GM10248 (cell line): Measurements from ENCODE around the gene PCLAF.

Experiments used
- CTCF ChIA-PET: fragments of 300-600 bp; sonication (Branson Sonifier 250); formaldehyde crosslinking; extraction: SDS; loops from one replicate; lab custom pipeline; 2021; ENCODE audit warnings: antibody characterized with exemption; lab: Yijun Ruan, JAX
- POLR2A ChIA-PET: fragments of 350-650 bp; sonication (Branson Sonifier 250); formaldehyde crosslinking; extraction: SDS; loops from one replicate; lab custom pipeline; 2020; ENCODE audit warnings: antibody characterized with exemption; lab: Yijun Ruan, JAX
- DNase-seq: peaks from one replicate; pipeline ENCODE4 v3.0.0; 2012; ENCODE audit errors: extremely low spot score
- CTCF ChIP-seq: IDR thresholded peaks from 2 replicates; pipeline ENCODE4 v1.5.1; 2012; ENCODE audit warnings: mild to moderate bottlenecking, low read depth; ENCODE audit errors: extremely low read depth, missing control alignments, control extremely low read depth

PCLAF gene

GRCh38 chr15:64369078-64369607 lies 12.1 kb downstream of the PCLAF start:
- POLR2A ChIA-PET, result no interaction called here
- CTCF ChIA-PET, result interaction anchor here (0.9 to 1.5 kb wide), 5 partner anchors 11 to 359 kb away, joined by 3 to 4 read pairs (median 3); partner anchors contain the start of gene CSNK1G1

GRCh38 chr15:64361259-64361658 lies 20.0 kb downstream of the PCLAF start:
- CTCF ChIA-PET, result interaction anchor here (0.8 to 2.2 kb wide), 4 partner anchors 12 to 42 kb away, joined by 3 to 7 read pairs (median 3); no protein-coding TSS in a partner anchor
- no peak for TF ChIP-seq CTCF
- DNase-seq, result no peak
- POLR2A ChIA-PET, result no interaction called here

More at GRCh38 chr15:64369078-64369607, 12.1 kb downstream of the PCLAF start:
- DNase-seq, result no peak
- TF ChIP-seq CTCF, result no peak

- ChIA-PET POLR2A (no interaction called here), CTCF (interaction anchor here (1.4 to 2.2 kb wide), 2 partner anchors 12 to 13 kb away, joined by 3 to 6 read pairs; no protein-coding TSS in a partner anchor)
Observed at GRCh38 chr15:64356710-64357040, 24.6 kb downstream of the PCLAF start.

GRCh38 chr15:64355944-64356709 lies 25.1 kb downstream of the PCLAF start, which contains the start of gene CSNK1G1:
TSS of gene CSNK1G1 (minus strand) at chr15:64356173. CDS start at chr15:64300499, 55,674 bp downstream.
- ChIA-PET POLR2A (no interaction called here), CTCF (interaction anchor here (1.4 to 2.2 kb wide), 2 partner anchors 11 to 13 kb away, joined by 3 to 6 read pairs; no protein-coding TSS in a partner anchor)
- peak; percentile 32 for TF ChIP-seq CTCF
- peak; percentile 94 for DNase-seq

More at GRCh38 chr15:64356710-64357040, 24.6 kb downstream of the PCLAF start:
- TF ChIP-seq CTCF, result no peak
- no peak for DNase-seq

- DNase-seq, result peak; percentile 26
- ChIA-PET CTCF (interaction anchor here (1.4 to 2.2 kb wide), 2 partner anchors 11 to 14 kb away, joined by 3 to 6 read pairs; no protein-coding TSS in a partner anchor), POLR2A (no interaction called here)
- no peak for TF ChIP-seq CTCF
Observed at GRCh38 chr15:64355348-64355943, 25.8 kb downstream of the PCLAF start.

- POLR2A ChIA-PET, result no interaction called here
- CTCF ChIA-PET, result interaction anchor here (2.2 kb wide), 1 partner anchor 10 kb away, joined by 6 read pairs; no protein-coding TSS in a partner anchor
- no peak for DNase-seq
- no peak for TF ChIP-seq CTCF
Observed at GRCh38 chr15:64354688-64355344, 26.4 kb downstream of the PCLAF start.
